Raji (cell line): ENCODE measurements around the gene DISC1.

Experiments used
- POLR2A ChIP-seq: IDR thresholded peaks from 2 replicates; pipeline ENCODE4 v1.6.1; 2011; ENCODE audit warnings: low read depth, low read length, control low read depth; ENCODE audit not compliant: insufficient read depth

DISC1 gene

DNA sequence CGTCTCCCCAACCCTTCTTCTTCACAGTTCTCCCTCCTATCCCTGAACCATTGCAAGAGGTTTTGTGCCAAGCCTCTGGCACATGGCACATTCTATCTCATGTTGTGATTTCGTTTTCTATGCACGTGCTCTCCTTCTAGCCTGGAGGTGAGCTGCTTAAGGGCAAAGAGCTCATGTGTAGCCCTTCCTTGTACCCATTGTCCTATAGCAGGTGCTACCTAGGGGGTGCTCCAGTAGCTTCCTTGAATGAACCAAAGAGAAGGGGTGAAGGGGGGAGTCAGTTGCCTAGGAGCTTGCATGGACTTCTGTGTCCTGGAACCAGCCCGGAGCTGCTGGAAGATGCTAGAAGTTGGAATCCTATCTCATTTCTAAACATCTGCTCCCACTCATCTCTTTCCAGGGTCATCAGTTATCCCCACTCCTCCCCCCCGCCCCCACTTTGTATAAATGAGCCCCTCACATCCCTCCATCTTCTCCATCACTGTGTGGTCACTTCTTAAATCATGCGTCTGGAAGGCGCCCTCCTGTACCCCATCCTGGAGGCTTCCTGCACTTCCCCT, 535 bp upstream of the DISC1 start:
- TF ChIP-seq POLR2A = no peak

DNA sequence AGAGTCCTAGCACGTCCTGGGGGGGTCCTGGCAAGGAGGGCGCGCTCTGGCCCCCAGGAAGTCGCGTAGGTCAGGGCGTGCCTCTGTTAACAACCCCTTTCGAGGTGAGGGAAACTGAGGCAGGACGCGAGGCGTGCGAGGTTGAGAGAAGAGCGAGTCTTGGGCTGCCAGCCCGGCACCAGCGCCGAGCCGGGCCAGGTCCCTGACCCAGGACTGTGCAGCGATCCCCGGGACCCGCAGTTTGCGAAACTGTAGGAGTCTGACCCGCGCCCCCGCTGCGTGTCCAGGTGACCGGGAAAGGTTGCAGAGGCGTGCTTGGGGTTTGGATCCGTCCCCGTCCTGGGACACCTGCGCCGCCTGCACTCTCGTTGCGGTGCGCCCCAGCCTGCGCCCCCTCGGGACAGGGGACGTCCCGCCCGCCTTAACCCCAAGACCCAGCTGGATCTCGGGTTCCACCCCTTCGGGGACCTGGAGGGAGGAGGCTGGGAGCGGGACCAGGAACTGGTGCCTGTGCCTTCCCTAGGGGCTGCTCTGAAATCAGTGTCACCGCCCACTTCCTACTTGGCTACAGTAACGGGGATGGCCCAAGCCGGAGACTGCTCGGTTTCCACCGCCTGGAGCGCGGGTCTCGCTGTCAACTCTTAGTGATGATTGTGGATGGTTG, 493 bp downstream of the DISC1 start:
- no peak for TF ChIP-seq POLR2A

DNA sequence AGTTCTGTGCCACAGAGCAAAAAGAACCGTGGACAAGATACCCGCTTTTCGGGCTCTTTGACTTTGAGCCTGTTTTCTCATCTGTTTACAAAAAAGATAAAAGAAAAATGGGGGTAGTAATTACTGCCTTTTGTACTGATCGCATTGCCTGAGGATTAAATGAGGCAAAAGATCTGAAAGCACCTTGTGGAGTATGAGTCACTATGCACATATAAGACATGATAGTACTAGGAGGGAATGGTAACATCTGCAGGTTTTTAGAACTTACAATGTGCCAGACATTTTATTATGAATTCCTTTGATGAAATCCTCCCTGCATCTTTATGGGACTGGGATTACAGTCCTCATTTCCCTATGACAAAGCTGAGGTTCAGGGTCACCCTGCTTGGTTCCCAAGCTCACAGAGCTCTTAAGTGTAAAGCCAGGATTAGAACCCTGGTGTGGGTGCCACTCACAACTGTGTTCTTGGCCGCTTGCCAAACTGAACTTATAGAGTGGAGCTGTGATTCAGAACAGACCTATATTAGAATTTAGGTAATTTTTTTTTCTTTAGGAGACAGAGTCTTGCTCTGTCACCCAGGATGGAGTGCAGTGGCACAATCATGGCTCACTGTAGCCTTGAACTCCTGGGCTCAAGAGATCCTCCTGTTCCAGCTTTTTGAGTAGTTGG, 1.8 kb downstream of the DISC1 start:
- no peak for TF ChIP-seq POLR2A

DNA sequence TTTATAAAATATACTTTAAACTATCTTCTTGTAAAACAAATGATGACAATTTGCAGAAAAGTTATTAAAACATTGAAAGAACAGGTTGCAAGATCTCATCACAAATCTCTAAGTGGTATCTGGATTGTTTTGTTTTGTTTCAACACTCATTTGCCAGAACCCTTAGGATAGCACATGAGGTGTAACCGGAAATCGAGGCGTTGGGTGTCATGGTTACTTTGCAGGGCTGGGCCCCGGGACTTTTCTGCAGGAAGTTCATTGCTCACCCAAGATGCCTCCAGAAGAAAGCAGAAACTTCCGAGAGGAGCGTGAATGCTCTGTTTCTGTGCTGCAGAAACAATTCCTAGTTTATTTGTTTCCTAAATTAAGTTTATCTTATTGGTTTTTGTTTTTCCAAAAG, 2.5 kb downstream of the DISC1 start:
- TF ChIP-seq POLR2A = no peak

DNA sequence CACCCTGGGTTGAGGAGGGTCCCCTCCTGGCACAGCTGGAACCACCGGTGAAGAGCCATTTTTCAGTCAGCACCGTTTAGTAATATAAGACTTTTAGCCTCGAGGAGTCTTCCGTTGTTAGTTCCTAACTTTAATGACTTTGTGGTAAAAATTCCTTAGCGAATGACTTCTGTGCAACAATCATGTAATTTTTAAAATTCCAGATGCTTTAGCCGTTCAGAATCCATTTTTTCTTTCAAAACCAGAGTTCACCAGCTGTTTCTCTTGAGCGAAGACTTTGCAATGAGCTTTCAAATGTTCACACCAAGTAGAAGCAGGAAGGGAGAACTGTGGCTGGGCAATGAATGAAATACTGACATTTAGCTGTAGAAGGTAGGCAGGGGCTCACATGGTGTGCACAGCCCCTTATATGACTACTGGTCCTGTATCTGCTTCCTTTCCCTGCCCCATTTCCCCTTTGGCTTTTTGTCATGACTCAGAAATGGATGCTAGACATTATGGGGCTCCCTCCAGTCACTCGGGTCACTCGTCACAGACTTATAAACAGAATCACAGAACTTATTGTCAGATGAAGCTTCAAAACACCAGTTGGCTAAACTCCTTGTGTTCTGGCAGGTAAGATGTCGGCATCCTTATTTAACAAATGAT, 4.1 kb downstream of the DISC1 start:
- TF ChIP-seq POLR2A = no peak

DNA sequence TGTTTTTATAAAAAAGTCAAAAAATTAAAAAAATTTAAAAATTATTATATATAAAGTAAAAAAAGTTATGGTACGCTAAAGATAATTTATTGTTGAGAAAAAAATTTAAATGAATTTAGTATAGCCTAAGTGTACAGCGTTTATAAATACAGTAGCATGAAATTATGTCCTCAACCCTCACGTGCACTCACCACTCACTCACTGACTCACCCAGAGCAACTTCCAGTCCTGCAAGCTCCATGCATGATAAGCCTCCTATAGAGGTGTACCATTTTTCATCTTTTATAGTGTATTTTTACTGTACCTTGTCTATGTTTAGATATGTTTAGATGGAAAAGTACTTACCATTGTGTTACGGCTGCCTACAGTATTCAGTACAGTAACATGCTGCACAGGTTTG, 5.1 kb downstream of the DISC1 start:
- TF ChIP-seq POLR2A = no peak

DNA sequence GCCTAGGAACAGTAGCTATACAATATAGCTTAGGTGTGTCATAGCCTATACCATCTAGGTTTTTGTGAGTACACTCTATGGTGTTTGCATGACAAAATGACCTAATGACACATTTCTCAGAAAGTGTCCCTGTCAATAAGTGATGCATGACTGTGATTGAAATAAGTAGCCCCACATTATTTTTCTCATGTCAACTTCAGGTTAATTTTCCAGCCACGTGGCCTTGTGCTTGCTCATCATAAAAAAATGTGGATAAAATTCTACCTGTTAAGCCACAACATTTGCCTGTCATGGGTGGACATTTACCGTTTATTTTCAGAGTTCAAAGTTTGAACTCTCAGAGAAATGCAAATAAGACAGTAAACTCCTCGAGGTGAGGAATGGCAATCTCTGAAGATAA, 5.5 kb downstream of the DISC1 start:
- TF ChIP-seq POLR2A = no peak

DNA sequence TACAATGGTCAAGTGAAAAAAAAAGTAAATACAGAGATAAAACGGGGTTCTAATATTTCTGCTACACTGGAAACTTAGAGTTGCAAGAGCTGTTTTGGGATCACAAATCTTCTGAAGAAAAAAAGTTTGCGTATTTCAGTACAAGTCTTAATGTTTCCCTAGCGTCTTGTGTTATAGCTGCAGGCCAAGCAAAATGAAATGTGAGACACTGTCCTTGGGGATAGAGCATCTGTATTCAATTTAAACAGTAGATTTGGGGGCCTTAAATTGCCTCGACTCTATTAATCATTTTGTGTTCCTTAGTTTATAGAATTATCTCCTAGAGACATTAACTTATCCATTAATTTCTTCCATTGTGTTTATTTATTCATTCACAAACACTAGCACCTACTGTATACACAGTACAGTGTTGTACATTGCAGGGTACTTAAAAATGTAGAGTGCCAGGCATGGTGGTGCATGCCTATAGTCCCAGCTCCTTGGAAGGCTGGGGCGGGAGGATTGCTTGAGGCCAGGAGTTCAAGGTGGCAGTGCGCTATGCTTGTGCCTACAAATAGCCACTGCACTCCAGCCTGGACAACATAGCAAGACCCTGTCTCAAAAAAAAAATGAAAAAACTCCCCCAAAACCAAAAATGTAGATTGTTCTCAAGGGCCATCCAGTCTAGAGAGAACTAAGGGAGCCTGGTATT, 7.9 kb downstream of the DISC1 start:
- no peak for TF ChIP-seq POLR2A

DNA sequence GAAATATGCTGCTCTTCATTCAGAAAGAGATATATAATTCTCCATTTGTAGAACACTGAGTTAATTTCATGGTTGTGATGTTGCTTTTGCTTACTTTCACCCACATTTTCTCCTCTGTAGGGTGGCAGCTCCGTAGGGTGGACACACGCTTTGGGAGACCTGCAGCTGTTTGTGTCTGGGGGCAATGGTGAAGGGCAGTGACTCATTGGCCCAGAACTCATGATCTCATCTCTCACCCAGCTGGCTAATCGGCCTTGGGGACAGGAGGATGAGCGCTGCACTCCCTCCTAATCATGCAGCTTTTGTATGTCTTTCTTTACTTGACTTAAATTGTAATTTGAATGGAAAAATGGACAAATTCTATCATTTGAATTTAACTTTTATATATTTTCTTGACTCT, 9.6 kb downstream of the DISC1 start:
- TF ChIP-seq POLR2A = no peak

DNA sequence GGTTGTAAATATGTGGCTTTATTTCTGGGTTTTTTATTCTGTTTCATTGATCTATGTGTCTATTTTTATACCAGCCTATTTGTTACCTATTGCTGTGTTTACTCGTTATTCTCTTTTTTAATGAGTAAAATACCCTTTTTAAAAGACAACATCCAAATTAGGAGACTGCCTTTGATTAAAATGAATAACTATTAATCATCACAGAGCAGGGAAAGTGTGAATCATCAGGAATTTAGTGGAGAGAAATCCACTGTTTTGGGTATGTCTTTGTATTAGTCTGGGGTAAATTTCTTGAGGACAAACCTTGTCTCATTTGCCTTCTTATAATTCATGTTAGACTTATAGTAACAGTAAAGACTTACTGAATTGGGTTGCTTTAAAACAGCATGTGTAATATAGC, 12.1 kb downstream of the DISC1 start:
- no peak for TF ChIP-seq POLR2A

DNA sequence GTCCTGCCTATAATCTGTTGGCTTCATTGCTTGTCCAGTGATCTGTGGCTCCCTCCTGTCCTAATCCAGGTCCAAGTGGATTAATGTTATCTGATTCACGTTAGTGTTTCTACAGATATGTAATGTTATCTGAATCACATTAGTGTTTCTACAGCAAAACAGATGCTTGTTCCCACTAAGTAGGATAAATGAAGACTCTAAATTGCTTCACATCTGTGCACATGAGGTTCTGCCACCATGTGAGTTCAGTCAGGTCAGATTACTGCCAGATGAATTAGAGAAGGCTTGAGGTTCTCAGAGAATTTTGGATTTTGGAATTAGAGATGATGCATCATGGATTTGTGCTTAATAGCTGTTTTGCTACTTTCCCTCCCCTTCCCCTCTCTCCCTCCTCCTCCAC, 13.2 kb downstream of the DISC1 start:
- TF ChIP-seq POLR2A = no peak

DNA sequence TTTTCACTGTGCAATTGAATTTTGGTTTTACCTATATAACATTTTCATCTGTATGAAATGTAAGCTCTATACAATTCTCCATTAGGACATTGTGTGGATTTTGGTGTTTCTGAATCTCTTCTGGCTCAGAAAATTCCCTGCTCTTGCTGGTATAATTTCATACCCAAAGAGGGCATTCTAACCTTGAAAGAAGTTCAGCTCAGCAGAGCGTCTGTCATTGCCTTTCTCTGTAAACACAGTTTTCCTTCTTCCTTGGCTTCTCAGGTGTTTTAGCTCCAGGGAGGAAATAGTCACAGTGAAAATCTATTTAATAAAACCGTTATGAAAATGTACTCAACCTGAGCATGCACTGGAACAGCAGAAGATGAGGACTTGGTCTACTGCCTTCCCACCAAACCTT, 16.0 kb downstream of the DISC1 start:
- no peak for TF ChIP-seq POLR2A

DNA sequence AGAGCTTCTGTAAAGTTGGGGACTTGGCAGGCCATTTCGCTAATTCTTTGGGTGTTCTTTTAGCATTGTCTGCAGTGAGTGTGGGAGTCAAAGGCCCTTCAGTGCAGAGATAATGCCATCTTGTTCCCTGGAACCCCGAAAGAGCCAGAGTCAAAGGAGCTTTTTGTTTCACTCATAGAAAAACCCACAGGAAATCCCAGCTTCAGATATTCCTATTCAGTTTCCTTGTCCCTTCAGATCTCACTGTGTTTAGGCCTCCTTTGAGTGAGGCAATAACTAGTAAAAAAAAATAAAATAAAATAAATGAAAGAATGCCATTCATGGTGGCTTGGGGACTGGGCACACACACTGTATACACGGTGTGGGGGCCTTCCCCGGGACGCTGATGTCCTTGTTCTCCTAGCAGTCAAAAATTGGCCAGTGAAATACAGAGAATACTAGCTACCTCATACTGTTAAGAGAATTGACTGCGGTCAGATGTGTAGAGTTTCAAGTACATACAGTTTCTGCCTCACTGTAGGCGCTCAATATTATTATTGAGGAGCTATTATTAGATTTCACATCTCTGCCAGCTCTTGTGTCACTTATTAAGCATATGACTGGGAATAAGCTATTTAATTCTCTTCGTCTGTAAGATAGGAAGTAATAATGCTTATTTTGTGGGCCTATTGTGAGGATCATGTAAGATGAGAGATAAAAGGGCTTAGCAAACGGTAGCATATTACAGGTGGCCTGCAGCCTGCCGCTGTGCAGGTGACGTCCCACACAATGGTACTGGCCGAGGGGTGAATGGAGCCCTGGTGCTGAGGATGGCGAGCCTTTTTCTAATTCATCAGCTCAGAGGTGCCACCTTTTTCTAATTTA, 16.7 kb downstream of the DISC1 start:
- no peak for TF ChIP-seq POLR2A

DNA sequence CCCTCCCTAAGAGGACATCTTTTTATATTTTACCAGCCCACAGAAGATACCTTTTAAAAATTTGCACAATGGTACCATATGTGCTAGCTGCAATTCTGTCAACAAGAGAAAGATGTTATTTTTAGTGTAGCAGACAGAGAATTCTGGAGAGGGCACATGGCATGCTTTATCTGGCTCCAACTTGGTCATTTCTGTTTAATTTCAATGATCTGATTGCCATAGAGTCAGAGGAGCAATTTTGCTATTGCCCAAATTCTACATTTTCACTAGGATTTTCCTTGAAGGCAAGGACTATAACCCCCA, 17.3 kb downstream of the DISC1 start:
- TF ChIP-seq POLR2A = no peak

DNA sequence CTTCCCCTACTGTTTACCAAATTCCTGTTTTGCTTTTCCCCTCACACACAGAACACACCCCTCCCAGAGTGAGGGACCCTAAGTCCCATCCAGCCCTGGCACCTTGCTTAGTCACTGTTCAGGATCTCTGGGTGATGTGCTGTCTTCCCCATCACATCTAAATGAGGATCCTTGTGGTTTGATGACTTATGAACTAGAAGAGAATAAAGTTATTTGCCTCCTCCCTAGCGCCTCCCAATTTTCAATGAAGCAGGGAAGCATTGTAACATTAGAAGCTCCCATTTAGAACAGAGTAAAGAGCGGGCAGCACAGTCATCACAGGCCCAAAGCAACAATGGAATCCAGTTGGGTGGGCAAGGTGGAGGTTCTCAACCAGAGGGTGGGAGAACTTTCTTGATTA, 27.0 kb downstream of the DISC1 start:
- no peak for TF ChIP-seq POLR2A
